HG03520 (cell line): Measurements from ENCODE around the gene GNB1L.

Source experiments
- ATAC-seq: cut with Tn5 transposase; IDR thresholded peaks from one replicate; pipeline ENCODE4 v1.9.1; 2021; ENCODE audit warnings: mild to moderate bottlenecking, moderate library complexity; ENCODE audit not compliant: unreplicated experiment

GNB1L gene

GRCh38 chr22:19740586-19740985 is 114.1 kb downstream of the GNB1L start:
- ATAC-seq, result no peak

GRCh38 chr22:19739911-19740449 is 114.7 kb downstream of the GNB1L start:
- no peak for ATAC-seq

- no peak for ATAC-seq
Observed at GRCh38 chr22:19739448-19739895, 115.2 kb downstream of the GNB1L start.

- ATAC-seq, result no peak
Observed at GRCh38 chr22:19738664-19739447, 115.8 kb downstream of the GNB1L start.

- ATAC-seq, result no peak
Observed at GRCh38 chr22:19737846-19738663, 116.6 kb downstream of the GNB1L start.

GRCh38 chr22:19735665-19736510 is 118.8 kb downstream of the GNB1L start:
- no peak for ATAC-seq

- no peak for ATAC-seq
Observed at GRCh38 chr22:19734837-19735382, 119.8 kb downstream of the GNB1L start.

GRCh38 chr22:19734163-19734562 is 120.5 kb downstream of the GNB1L start:
- no peak for ATAC-seq

GRCh38 chr22:19733755-19734154 is 120.9 kb downstream of the GNB1L start:
- ATAC-seq, result no peak
